Prostate gland (tissue), 2 donors: Measurements from ENCODE around the gene FGG.

Source experiments
- POLR2A ChIP-seq: fragments of 450-650 bp; IDR thresholded peaks from one replicate; pipeline ENCODE4 v1.6.1; 2016; ENCODE audit warnings: antibody characterized with exemption, mild to moderate bottlenecking
- POLR2AphosphoS5 ChIP-seq: sonication (generic); formaldehyde crosslinking; IDR thresholded peaks from one replicate; pipeline ENCODE4 v1.6.1; 2017; ENCODE audit warnings: antibody characterized with exemption
- TF ChIP-seq, protein P1 (sequence below), 4 experiments: fragments of 200-600 bp in 2 of 4; fragments of 450-650 bp in 2 of 4; sonication (generic) in 2 of 4; IDR thresholded peaks; 1 replicate in 3 of 4; 2 replicates in 1 of 4; pipeline ENCODE4 v1.5.1; 2016 to 2019; ENCODE audit warnings: antibody characterized with exemption in 4 of 4, mild to moderate bottlenecking in 2 of 4, moderate library complexity in 2 of 4

DNA sequence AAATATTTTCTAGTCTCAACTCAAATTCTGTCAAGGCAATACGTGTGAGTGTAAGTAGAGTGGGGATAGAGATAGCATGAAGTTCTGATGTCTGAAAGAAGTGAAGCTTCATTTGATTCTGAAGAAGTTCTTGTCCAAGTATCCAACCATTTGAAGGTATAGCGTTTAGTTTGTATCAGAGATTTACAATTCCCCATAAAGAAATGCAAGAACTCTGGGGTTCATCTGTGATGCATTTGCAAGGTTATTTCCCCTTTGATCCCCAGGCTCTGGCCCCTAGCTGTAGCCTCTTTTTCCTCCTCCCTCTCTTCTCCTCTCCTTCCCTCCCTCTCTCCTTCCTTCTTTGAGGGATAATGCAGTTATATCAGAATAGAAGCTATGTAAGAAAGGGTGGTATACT lies 29.7 kb downstream of the FGG start:
- TF ChIP-seq, protein P1, sequence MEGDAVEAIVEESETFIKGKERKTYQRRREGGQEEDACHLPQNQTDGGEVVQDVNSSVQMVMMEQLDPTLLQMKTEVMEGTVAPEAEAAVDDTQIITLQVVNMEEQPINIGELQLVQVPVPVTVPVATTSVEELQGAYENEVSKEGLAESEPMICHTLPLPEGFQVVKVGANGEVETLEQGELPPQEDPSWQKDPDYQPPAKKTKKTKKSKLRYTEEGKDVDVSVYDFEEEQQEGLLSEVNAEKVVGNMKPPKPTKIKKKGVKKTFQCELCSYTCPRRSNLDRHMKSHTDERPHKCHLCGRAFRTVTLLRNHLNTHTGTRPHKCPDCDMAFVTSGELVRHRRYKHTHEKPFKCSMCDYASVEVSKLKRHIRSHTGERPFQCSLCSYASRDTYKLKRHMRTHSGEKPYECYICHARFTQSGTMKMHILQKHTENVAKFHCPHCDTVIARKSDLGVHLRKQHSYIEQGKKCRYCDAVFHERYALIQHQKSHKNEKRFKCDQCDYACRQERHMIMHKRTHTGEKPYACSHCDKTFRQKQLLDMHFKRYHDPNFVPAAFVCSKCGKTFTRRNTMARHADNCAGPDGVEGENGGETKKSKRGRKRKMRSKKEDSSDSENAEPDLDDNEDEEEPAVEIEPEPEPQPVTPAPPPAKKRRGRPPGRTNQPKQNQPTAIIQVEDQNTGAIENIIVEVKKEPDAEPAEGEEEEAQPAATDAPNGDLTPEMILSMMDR (IDR thresholded peaks at IDR 0.05): no peak
- TF ChIP-seq POLR2A (no peak), POLR2AphosphoS5 (no peak)
